Natural killer cell treated with Interleukin-12 subunit alpha and Interleukin-12 subunit beta and Interleukin-15 and Interleukin-18, amount 100 ng/mL, for 72 hours (primary cell): ENCODE measurements around the gene PDIA2. TPM values are rescaled to one million over a fixed set of nuclear protein-coding genes. Genes with fewer than 3 reads are reported as not detected.
"Not testable (repeated sequence)": the region's sequence is repeated elsewhere in the genome, so short reads cannot be mapped to it uniquely, and the experiment has no call there.

Experiments
- ATAC-seq, 2 donors: fragments of 150-1000 bp; cut with Tn5 transposase in 1 of 2; sonication (Bioruptor Pico), chemical (Tn5 transposase) in 1 of 2; 2 replicates each; pipeline ENCODE4 v1.10.0; 2021
- DNase-seq: peaks from one replicate; pipeline ENCODE4 v3.0.0; 2022; ENCODE audit warnings: low spot score
- H3K27ac Mint-ChIP-seq, 2 donors: 1 replicate in 1 of 2; 2 replicates in 1 of 2; pipeline ENCODE4 v1.8.0; 2022; ENCODE audit warnings: mixed read lengths in 2 of 2, mild to moderate bottlenecking in 1 of 2, moderate library complexity in 1 of 2
- H3K27me3 Mint-ChIP-seq, 2 donors: 1 replicate in 1 of 2; 2 replicates in 1 of 2; pipeline ENCODE4 v1.8.0; 2022; ENCODE audit warnings: mixed read lengths in 2 of 2
- H3K36me3 Mint-ChIP-seq: one replicate; pipeline ENCODE4 v1.8.0; 2022; ENCODE audit warnings: mixed read lengths
- H3K4me1 Mint-ChIP-seq, 2 donors: 1 replicate in 1 of 2; 2 replicates in 1 of 2; pipeline ENCODE4 v1.8.0; 2022; ENCODE audit warnings: low read depth in 2 of 2, mixed read lengths in 2 of 2, mild to moderate bottlenecking in 1 of 2
- H3K4me3 Mint-ChIP-seq: one replicate; pipeline ENCODE4 v1.8.0; 2022; ENCODE audit warnings: mixed read lengths
- H3K9me3 Mint-ChIP-seq: 2 replicates; pipeline ENCODE4 v1.8.0; 2022; ENCODE audit warnings: mixed read lengths
- total RNA-seq, 2 donors: library from RNA; stranded (reverse); gene quantifications; one replicate each; pipeline ENCODE4 v1.2.3, GENCODE V29; 2022

PDIA2 gene
- total RNA-seq, 2 donors from 2014 or later, result not detected

DNA sequence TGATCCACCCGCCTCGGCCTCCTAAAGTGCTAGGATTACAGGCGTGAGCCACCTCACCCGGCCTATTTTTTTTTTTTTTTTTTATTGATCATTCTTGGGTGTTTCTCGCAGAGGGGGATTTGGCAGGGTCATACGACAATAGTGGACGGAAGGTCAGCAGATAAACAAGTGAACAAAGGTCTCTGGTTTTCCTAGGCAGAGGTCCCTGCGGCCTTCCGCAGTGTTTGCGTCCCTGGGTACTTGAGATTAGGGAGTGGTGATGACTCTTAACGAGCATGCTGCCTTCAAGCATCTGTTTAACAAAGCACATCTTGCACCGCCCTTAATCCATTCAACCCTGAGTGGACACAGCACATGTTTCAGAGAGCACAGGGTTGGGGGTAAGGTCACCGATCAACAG lies 24.9 kb upstream of the PDIA2 start:
- not testable (repeated sequence) for H3K4me3 Mint-ChIP-seq, ATAC-seq, DNase-seq, H3K27me3 Mint-ChIP-seq, H3K27ac Mint-ChIP-seq, H3K36me3 Mint-ChIP-seq, H3K9me3 Mint-ChIP-seq
- peaks cover 13 to 17% of the 10 kb centered on the region in 2 donors for H3K4me1 Mint-ChIP-seq

DNA sequence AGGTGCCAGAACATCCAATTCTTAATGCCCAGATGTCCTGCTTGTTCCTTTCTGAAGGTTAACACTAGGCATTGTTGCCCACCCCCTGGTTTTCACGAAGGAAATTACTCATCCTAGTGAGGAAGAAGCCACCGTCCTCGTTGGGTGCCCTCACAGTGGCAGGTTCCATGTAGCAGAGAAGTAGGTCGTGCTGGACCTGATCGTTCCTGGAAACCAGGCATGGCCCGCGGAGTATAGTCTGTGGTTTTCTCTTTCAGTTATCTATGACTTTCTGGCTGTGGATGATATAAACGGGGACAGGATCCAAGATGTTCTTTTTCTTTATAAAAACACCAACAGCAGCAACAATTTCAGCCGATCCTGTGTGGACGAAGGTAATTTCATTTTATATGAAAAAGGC lies 23.7 kb upstream of the PDIA2 start:
- DNase-seq (no peak), ATAC-seq (peak; percentile 58 to 73)
- Mint-ChIP-seq H3K4me3 (peak overlapping the region; percentile 67), H3K27me3 (no peaks in the 10 kb centered on the region), H3K4me1 (peaks cover 13 to 15% of the 10 kb centered on the region in 2 donors), H3K36me3 (peaks cover 4% of the 10 kb centered on the region), H3K9me3 (no peaks in the 10 kb centered on the region), H3K27ac (peak overlapping the region in 1 of 2 donors; percentile 64)

DNA sequence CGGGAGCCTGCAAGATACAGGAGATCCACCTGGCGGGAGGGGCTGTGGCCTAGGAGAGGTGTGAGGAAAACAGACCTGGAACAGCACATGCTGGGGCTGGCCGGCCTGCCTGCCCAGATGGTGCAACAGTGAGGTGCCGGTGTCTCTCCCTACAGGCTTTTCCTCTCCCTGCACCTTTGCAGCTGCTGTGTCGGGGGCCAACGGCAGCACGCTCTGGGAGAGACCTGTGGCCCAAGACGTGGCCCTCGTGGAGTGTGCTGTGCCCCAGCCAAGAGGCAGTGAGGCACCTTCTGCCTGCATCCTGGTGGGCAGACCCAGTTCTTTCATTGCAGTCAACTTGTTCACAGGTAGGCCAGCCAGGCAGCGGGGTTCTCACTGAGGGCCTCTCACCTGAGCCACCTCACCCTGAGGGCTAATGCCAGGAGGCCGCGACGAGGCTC lies 23.1 kb upstream of the PDIA2 start:
- ATAC-seq (no peak), DNase-seq (no peak)
- Mint-ChIP-seq H3K4me1 (peaks cover 13 to 14% of the 10 kb centered on the region in 2 donors), H3K27ac (no peak overlapping the region), H3K9me3 (no peaks in the 10 kb centered on the region), H3K36me3 (peaks cover 4% of the 10 kb centered on the region), H3K4me3 (no peak overlapping the region), H3K27me3 (no peaks in the 10 kb centered on the region)

DNA sequence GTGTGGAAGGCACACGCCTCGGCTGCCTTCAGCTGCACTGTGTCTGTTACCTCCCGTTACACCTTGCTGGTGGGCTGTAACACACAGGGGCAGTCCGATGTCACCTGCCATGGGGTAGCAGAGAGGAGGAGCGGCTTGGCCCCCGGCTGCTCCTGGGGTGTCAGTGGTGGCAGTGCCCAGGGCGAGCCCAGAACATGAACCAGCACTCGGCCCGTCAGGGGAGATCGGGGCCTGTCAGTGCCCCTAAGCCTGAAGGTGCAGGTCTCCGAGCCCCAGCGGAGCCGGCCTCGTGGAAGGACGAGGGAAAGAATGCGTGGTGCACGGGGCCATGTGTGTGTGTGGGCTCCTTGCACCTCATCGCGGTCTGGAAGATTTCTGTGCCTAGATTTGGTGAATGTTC lies 22.6 kb upstream of the PDIA2 start:
- Mint-ChIP-seq H3K27me3 (no peaks in the 10 kb centered on the region), H3K9me3 (no peaks in the 10 kb centered on the region), H3K4me1 (peaks cover 13 to 14% of the 10 kb centered on the region in 2 donors), H3K36me3 (peaks cover 4% of the 10 kb centered on the region), H3K4me3 (no peak overlapping the region), H3K27ac (no peak overlapping the region)
- DNase-seq, result no peak
- ATAC-seq, result no peak

DNA sequence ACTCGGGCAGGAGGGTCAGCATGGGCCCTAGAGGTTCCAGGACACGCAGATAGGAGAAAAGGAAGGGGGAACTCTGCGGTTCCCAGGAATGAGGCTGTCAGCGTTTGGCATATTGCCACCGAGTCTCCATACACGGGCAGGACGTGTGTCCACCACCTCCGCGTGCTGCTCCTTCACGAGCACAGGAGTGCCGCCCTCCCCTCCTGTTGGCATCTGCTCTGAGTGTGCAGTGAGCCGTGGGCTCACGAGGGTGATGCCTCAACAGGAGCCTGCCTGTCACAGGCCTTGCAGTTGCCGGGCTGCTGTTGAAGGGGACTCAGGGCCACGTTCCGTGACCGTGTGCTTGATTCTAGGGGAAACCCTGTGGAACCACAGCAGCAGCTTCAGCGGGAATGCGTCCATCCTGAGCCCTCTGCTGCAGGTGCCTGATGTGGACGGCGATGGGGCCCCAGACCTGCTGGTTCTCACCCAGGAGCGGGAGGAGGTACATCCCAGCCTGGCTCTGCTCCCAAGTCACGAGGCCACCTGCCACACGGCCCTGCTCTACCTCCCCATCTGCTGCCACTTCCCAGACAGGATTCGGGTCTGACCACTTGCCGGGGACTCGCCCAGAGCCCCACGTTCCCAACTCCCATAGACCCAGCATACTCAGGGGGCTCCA lies 21.8 kb upstream of the PDIA2 start:
- no peak overlapping the region for H3K27ac Mint-ChIP-seq
- H3K4me3 Mint-ChIP-seq, result no peak overlapping the region
- H3K36me3 Mint-ChIP-seq, result peaks cover under 1% of the 10 kb centered on the region
- no peaks in the 10 kb centered on the region for H3K9me3 Mint-ChIP-seq
- no peaks in the 10 kb centered on the region for H3K27me3 Mint-ChIP-seq
- DNase-seq (no peak), ATAC-seq (no peak)
- H3K4me1 Mint-ChIP-seq, result peaks cover 8 to 11% of the 10 kb centered on the region in 2 donors

DNA sequence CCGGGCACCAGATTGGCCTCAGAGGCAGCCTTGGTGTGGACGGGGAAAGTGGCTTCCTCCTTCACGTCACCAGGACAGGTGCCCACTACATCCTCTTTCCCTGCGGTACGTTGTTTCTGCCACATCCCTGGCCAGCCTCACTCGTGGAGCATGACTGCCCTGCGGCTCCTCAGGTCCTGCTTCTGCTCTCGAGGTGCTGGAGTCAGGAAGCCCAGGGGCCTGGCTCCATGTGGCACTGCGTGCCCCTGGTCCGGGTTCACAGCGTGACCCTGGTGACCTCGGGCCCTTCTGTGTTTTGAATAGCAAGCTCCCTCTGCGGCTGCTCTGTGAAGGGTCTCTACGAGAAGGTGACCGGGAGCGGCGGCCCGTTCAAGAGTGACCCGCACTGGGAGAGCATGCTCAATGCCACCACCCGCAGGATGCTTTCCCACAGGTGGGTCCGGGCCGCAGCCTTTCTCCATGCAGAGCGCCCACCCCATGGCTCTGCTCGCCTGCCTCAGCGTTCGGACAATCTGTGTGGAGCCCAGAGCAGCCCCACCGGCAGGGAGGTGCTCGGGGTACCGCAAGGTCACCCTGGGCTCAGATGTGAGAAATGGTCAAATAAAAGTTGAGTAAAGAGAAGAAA lies 20.7 kb upstream of the PDIA2 start:
- Mint-ChIP-seq H3K27ac (no peak overlapping the region), H3K4me1 (peaks cover 7 to 12% of the 10 kb centered on the region in 2 donors), H3K4me3 (no peak overlapping the region), H3K9me3 (no peaks in the 10 kb centered on the region), H3K36me3 (no peaks in the 10 kb centered on the region), H3K27me3 (no peaks in the 10 kb centered on the region)
- ATAC-seq (no peak), DNase-seq (no peak)

DNA sequence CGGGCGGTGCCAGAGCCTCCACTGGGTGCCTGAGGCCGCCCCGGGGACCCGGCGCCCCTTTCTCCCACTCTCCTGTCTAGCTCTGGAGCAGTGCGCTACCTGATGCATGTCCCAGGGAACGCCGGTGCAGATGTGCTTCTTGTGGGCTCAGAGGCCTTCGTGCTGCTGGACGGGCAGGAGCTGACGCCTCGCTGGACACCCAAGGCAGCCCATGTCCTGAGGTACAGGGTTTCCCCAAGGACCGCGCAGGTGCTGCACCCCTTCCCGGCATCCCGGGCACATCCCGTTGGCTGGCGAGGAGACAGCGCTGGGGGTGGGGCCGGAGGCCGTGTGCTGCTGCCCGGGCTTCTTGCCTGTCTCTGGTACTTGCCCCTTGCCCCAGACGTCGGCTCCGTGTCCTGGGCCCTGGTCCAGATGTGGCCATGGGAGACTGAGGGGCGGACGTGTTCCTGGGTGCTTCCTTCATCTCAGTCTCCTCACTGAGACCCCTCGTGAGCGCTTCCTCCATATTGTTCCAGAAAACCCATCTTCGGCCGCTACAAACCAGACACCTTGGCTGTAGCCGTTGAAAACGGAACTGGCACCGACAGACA lies 19.7 kb upstream of the PDIA2 start:
- no peak overlapping the region for H3K27ac Mint-ChIP-seq
- no peaks in the 10 kb centered on the region for H3K27me3 Mint-ChIP-seq
- no peak overlapping the region for H3K4me3 Mint-ChIP-seq
- no peak for ATAC-seq
- H3K36me3 Mint-ChIP-seq, result no peaks in the 10 kb centered on the region
- no peak for DNase-seq
- peaks cover 14 to 20% of the 10 kb centered on the region in 2 donors for H3K4me1 Mint-ChIP-seq
- H3K9me3 Mint-ChIP-seq, result no peaks in the 10 kb centered on the region

DNA sequence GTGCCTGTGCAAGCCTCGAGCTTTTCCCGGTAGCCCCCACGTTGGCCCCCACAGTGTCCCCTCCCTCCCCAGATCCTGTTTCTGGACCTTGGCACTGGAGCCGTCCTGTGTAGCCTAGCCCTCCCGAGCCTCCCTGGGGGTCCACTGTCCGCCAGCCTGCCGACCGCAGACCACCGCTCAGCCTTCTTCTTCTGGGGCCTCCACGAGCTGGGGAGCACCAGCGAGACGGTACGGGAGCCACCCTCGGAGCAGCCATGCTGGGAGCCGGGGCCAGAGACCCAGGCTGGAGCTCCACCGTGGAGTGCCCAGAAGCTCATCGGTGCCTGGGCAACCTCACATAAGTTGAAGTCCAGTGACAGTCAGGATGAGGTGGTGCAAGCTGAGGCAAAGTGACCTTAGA lies 19.0 kb upstream of the PDIA2 start:
- Mint-ChIP-seq H3K27me3 (no peaks in the 10 kb centered on the region), H3K9me3 (no peaks in the 10 kb centered on the region), H3K27ac (no peak overlapping the region), H3K4me1 (peaks cover 13 to 19% of the 10 kb centered on the region in 2 donors), H3K4me3 (no peak overlapping the region), H3K36me3 (no peaks in the 10 kb centered on the region)
- DNase-seq (no peak), ATAC-seq (no peak)

DNA sequence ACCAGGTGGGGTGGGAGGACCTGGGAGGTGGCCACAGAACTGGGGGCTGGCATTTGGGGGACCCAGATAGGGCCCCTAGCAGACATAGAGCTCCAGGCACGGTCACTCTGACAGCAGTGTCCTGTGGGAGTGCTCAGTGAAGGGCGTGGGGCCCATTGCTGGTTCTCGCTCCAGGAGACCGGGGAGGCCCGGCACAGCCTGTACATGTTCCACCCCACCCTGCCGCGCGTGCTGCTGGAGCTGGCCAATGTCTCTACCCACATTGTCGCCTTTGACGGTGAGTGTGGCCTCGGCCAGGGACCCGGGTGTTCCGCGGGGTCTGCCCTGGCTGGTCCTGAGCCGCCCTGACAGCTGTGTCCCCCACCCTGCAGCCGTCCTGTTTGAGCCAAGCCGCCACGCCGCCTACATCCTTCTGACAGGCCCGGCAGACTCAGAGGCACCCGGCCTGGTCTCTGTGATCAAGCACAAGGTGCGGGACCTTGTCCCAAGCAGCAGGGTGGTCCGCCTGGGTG lies 18.5 kb upstream of the PDIA2 start:
- no peaks in the 10 kb centered on the region for H3K27me3 Mint-ChIP-seq
- ATAC-seq (no peak), DNase-seq (no peak)
- H3K4me3 Mint-ChIP-seq, result no peak overlapping the region
- no peaks in the 10 kb centered on the region for H3K36me3 Mint-ChIP-seq
- no peaks in the 10 kb centered on the region for H3K9me3 Mint-ChIP-seq
- no peak overlapping the region for H3K27ac Mint-ChIP-seq
- H3K4me1 Mint-ChIP-seq, result peaks cover 8 to 14% of the 10 kb centered on the region in 2 donors

DNA sequence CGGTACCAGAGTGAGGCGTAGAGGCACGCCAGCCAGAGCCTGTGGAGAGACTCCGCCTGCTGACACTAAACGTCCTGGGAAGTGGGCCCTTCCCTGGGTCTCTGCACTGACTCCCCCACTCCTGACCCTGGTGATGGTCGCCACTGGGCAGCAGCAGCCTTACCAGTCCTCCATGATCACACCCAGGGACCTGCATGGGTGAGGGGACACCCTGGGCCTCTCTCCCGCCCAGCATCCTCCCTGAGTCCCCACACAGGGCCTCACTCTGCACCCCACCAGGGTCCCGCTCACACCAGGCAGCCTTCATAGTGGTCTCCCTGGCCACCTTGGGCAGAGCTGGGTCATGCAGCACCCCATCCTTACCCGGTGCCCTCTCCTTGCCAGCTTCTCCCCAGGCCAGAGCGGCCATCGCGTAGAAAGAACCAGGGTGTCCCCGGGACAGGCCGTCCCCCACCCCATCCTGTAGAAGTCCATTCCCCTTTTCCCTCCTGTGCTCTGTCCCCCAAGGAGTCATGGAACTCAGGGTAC lies 17.9 kb upstream of the PDIA2 start:
- no peaks in the 10 kb centered on the region for H3K9me3 Mint-ChIP-seq
- H3K27ac Mint-ChIP-seq, result no peak overlapping the region
- peaks cover 8 to 14% of the 10 kb centered on the region in 2 donors for H3K4me1 Mint-ChIP-seq

DNA sequence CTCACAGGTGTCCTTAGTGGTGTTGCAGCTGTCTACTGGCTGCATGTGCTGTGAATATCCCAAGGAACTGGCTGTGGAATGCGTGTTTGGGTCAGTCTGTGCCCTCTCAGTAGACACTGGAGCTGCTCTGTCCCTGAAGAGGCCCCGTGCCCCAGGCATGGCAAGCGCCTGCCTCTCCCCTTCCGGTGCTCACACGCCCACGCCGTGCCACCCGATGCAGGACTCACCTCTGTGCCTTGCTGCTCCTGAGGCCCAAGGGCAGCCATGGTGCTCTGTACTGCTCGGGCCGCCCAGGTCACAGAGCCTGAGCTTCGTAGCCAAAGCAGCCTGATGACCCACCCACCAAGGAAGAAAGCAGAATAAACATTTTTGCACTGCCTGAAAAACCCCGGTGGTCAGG lies 17.3 kb upstream of the PDIA2 start:
- Mint-ChIP-seq H3K36me3 (no peaks in the 10 kb centered on the region), H3K9me3 (no peaks in the 10 kb centered on the region), H3K4me1 (peaks cover 8 to 14% of the 10 kb centered on the region in 2 donors), H3K27ac (no peak overlapping the region), H3K4me3 (no peak overlapping the region), H3K27me3 (no peaks in the 10 kb centered on the region)
- DNase-seq (no peak), ATAC-seq (no peak)

More for the DNA sequence above, 17.9 kb upstream of the PDIA2 start:
- H3K27me3 Mint-ChIP-seq, result no peaks in the 10 kb centered on the region
- H3K4me3 Mint-ChIP-seq, result no peak overlapping the region
- ATAC-seq (no peak), DNase-seq (no peak)
- H3K36me3 Mint-ChIP-seq, result no peaks in the 10 kb centered on the region

DNA sequence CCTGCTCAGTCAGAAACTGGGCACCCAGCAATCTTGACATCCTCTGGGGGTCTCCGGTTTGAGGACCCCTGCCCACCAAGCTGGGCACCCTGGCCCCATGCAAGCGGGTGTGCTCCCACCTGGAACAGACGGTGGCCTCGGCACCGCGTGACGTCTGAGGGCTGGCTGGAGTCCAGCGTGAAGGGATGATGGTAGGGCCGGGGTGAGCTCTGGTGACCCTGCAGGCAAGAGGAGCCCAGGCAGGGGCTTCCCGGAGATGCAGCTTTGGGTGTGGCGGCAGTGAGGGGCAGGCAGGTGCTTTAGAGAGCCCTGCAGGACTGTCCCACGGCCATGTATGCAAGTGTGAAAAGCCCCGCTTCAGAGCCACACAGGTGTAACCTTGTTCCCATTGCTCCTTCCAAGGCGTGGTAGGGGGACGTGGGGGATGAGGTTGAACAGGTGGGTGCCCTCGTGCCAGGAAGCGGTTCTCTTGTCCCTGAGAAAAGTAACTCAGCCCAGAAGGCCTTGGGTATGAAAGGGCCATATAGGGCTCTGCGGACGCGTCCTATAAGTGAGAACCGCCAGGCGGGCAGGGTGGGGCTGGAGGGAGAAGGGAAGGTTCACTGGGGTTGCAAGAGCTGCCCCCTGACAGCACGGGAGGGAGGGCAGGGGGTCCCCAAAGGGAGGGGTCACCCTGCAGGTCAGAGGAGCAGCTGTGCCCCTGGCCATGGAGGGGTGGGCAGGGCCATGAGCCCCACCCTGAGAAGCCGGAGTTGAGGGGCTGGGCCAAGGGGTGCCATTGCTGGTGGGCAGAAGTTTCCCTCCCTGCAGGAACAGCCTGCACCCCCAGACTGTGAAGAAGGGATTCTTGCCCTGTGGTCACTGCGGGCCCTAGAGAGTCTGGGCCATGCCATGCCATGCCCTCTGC lies 16.5 kb upstream of the PDIA2 start:
- Mint-ChIP-seq H3K27ac (no peak overlapping the region), H3K9me3 (no peaks in the 10 kb centered on the region), H3K36me3 (no peaks in the 10 kb centered on the region), H3K4me1 (peaks cover 8 to 14% of the 10 kb centered on the region in 2 donors), H3K4me3 (no peak overlapping the region), H3K27me3 (no peaks in the 10 kb centered on the region)
- ATAC-seq (no peak), DNase-seq (no peak)

DNA sequence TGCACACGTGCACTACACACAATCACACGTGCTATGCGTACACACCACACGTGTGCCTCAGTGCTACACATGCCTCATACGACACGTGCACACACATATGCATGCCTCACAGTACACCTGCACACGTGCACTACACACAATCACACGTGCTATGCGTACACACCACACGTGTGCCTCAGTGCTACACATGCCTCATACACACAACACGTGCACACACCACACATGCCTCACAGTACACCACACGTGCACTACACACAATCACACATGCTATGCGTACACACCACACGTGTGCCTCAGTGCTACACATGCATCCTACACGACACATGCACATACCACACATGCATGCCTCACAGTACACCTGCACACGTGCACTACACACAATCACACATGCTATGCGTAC lies 15.4 kb upstream of the PDIA2 start:
- not testable (repeated sequence) for H3K9me3 Mint-ChIP-seq, H3K4me1 Mint-ChIP-seq, H3K36me3 Mint-ChIP-seq, H3K27me3 Mint-ChIP-seq, DNase-seq, H3K4me3 Mint-ChIP-seq, ATAC-seq, H3K27ac Mint-ChIP-seq
